HUDEP-2 (cell line): ENCODE measurements around the gene CADM2.

Experiments
- DNase-seq, 76 experiments: peaks; one replicate each; lab custom pipeline; 2025; ENCODE audit not compliant: unreplicated experiment in 76 of 76; lab: John Stamatoyannopoulos, UW

The CADM2 gene

GRCh38 chr3:85176799-85177198 is 218.0 kb downstream of the CADM2 start:
- no peak for DNase-seq

GRCh38 chr3:85182975-85183752 is 224.4 kb downstream of the CADM2 start:
- DNase-seq = no peak

- DNase-seq = no peak
Measured at GRCh38 chr3:85185495-85185894, 226.7 kb downstream of the CADM2 start.

- no peak for DNase-seq
Measured at GRCh38 chr3:85189731-85190130, 230.9 kb downstream of the CADM2 start.

GRCh38 chr3:85193565-85193964 is 234.8 kb downstream of the CADM2 start:
- no peak for DNase-seq

DNA sequence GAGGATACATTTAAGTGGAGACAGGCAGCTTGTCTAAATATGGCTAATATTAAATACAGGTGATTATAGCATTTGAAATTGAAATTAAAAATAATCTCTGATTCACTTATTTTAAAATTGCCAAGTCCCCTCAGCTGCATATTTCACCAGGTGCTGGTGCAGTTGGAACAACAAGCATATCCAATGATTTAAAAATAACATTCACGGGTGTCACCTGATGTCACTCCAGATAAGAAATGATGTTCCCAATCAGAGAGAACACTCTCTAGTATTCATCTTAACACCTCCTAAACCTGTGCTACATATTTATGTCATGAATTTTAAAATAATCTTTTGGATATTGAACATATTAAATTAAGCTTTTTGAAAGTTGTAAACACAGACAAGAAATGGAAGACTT is 249.9 kb downstream of the CADM2 start:
- DNase-seq = no peak

DNA sequence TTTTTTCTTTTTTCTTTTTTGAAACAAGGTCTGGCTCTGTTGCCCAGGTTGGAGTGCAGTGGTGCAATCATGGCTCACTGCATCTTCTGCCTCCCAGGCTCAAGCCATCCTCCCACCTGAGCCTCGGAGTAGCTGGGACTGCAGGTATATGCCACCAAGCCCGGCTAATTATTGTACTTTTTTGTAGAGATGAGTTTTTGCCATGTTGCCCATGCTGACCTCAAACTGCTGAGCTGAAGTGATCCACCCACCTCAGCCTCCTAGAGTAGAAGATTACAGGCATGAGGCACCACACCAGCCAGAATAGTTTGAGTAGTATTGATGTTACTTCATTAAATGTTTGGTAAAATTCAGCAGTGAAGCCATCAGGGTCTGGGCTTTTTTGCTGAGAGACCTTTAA is 251.8 kb downstream of the CADM2 start:
- DNase-seq = no peak

GRCh38 chr3:85228966-85229365 is 270.2 kb downstream of the CADM2 start:
- no peak for DNase-seq

GRCh38 chr3:85244091-85244490 is 285.3 kb downstream of the CADM2 start:
- no peak for DNase-seq

- DNase-seq = no peak
Measured at GRCh38 chr3:85244519-85244918, 285.7 kb downstream of the CADM2 start.

- no peak for DNase-seq
Measured at GRCh38 chr3:85251766-85252165, 293.0 kb downstream of the CADM2 start.

- DNase-seq = no peak
Measured at GRCh38 chr3:85252686-85253085, 293.9 kb downstream of the CADM2 start.

GRCh38 chr3:85254738-85255137 is 295.9 kb downstream of the CADM2 start:
- no peak for DNase-seq

- DNase-seq = no peak
Measured at GRCh38 chr3:85255949-85256348, 297.2 kb downstream of the CADM2 start.

DNA sequence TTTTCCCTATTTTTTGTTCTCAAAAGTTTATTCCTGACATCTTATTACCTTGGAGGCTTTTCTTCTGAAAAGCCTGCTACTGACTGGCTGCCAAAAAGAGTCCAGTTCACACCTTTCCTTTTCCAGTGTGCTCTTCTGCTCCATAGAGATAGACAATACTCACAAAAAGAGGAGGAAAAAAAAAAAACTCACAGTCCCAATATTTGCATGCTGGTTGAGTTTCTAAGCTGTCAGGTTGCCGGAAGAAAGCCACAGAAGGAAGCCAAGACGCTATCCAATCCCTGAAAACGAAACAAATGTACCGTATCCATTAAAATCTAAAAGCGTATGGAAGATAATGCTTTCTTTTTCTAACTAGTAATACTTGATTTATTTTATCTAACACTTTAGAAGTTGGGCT is 299.5 kb downstream of the CADM2 start:
- DNase-seq = no peak

DNA sequence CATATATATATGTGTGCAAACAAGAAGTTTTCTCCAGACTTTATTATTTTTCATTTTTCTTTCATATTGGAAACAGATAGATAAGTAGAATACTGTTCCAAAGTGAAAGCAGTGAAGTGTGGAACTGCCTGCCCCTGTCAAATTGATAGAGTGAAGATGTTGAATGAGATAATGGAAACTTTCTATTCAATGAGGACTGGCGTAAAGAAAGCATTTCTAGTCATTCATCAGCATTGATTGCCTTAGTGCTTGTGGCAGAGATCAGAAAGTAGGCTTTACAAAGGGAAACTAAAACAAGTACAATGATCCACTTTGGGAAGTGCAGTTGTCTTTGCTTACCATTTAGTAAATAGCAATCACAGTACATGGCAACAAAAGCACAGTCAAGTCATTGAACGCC is 300.0 kb downstream of the CADM2 start:
- no peak for DNase-seq

- DNase-seq = no peak
Measured at GRCh38 chr3:85259748-85260147, 301.0 kb downstream of the CADM2 start.

- DNase-seq = no peak
Measured at GRCh38 chr3:85264381-85264780, 305.6 kb downstream of the CADM2 start.

GRCh38 chr3:85270488-85270887 is 311.7 kb downstream of the CADM2 start:
- DNase-seq = no peak

DNA sequence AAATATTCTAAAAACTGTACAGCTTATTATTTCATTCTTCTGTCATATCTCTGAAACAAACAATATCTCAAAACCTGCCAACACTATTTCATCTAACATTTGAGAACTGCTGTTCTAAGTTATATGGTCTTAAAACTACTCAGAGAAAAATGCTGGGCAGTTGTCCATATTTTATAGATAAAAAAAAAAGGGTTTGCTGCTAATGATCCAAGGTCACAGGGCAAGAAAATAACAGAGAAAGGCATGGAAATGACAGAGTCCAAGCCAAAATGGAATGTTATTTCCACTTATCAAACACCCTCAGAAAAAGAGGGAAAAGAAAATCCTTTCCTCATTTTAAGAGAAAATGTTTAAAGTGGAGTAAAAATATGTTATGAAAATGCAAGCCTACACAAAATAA is 313.1 kb downstream of the CADM2 start:
- DNase-seq = no peak

GRCh38 chr3:85288257-85288656 is 329.5 kb downstream of the CADM2 start:
- no peak for DNase-seq

DNA sequence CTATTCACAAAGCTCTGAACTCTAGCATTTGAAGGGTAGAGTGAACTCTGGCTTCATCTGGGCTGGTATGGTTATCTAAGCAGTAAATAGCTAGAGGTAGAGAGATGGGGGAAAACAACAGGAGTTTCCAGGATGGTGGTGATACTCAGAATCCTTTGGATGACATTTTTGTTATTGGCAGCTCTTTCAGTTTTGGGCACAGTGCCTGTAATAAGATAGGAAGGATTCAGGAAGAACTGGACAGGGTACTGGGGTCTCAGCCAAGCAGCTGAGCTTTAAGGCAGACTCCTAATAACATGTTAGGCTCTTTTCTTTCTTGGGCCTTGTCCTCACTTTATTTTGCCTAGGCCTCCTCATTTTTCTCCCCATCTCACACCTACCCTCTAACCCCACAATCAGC is 338.5 kb downstream of the CADM2 start:
- no peak for DNase-seq

DNA sequence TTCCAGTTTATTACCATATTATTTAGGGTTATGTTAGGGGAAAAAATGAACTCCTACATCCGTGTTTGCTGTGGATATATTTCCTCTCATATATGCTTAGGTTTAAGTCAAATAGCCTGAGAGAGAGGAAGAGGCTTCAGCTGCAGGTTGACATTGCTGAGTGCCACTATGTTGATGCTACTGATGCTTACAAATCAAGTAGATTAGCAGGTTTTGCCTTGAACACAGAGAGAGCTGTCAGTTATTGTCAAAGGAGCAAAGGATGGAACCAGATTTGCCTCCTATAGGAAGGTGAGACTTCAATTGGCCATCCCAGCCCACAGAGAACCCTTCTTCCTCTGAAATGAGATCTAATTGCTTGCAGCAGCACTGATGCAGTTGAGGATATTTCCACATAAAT is 339.2 kb downstream of the CADM2 start:
- no peak for DNase-seq
